B cell (primary cell): ENCODE measurements around the gene CDR2L. TPM values are rescaled to one million over a fixed set of nuclear protein-coding genes. Genes with fewer than 3 reads are reported as not detected.
"Not testable (repeated sequence)": the region's sequence is repeated elsewhere in the genome, so short reads cannot be mapped to it uniquely, and the experiment has no call there.

Source experiments
- ATAC-seq: fragments of 200-7000 bp; cut with Tn5 transposase; one replicate; pipeline ENCODE4 v1.10.0; 2021; ENCODE audit warnings: low read depth, mild to moderate bottlenecking, moderate number of reproducible peaks, moderate library complexity
- CTCF ChIA-PET: fragments of 350-600 bp; sonication (Branson Sonifier 250); formaldehyde crosslinking; loops from one replicate; lab custom pipeline; 2021; ENCODE audit warnings: antibody characterized with exemption, inconsistent platforms; lab: Charles Lee
- POLR2A ChIA-PET: fragments of 350-600 bp; sonication (Branson Sonifier 250); formaldehyde crosslinking; loops from one replicate; lab custom pipeline; 2021; ENCODE audit warnings: antibody characterized with exemption; lab: Charles Lee
- DNase-seq: peaks from one replicate; pipeline ENCODE4 v3.0.0; 2013
- H2AFZ ChIP-seq: 2 replicates; pipeline ENCODE4 v1.6.1; 2012; ENCODE audit warnings: mild to moderate bottlenecking, low read depth, low read length; ENCODE audit not compliant: insufficient read depth, poor library complexity, severe bottlenecking
- H3K27ac ChIP-seq, 2 donors: 1 replicate in 1 of 2; 2 replicates in 1 of 2; pipeline ENCODE4 v1.5.1; 2012 to 2013; ENCODE audit warnings: low read length in 2 of 2, mild to moderate bottlenecking in 2 of 2, moderate library complexity in 1 of 2
- H3K27me3 ChIP-seq, 4 experiments: fragments of 200-600 bp in 1 of 4; sonication (generic) in 1 of 4; replicated peaks in 1 of 4; 1 replicate in 2 of 4; 2 replicates in 2 of 4; pipeline versions ENCODE4 v1.6.1 to v1.7.0; 2013 to 2016; ENCODE audit warnings: low read length in 3 of 4, mild to moderate bottlenecking in 2 of 4, mixed read lengths in 1 of 4, moderate library complexity in 1 of 4; ENCODE audit not compliant: insufficient read depth in 4 of 4, control insufficient read depth in 3 of 4; ENCODE audit errors: control extremely low read depth in 1 of 4
- H3K36me3 ChIP-seq, 2 experiments: replicated peaks in 1 of 2; 1 replicate in 1 of 2; 2 replicates in 1 of 2; pipeline versions ENCODE4 v1.6.1 to v1.7.1; 2013; ENCODE audit warnings: low read length in 1 of 2; ENCODE audit not compliant: insufficient read depth in 2 of 2, control insufficient read depth in 1 of 2; ENCODE audit errors: control extremely low read depth in 1 of 2, extremely low read depth in 1 of 2
- H3K4me1 ChIP-seq, 2 donors: fragments of 200-600 bp in 1 of 2; sonication (generic) in 1 of 2; 1 replicate in 1 of 2; 2 replicates in 1 of 2; pipeline versions ENCODE4 v1.5.1 to v1.6.1; 2013 to 2017; ENCODE audit warnings: low read length in 2 of 2; ENCODE audit not compliant: control insufficient read depth in 2 of 2, insufficient read depth in 2 of 2
- H3K4me2 ChIP-seq: replicated peaks from 2 replicates; pipeline ENCODE3; 2012; ENCODE audit warnings: mild to moderate bottlenecking, low read depth, low read length; ENCODE audit not compliant: poor library complexity, severe bottlenecking
- H3K4me3 ChIP-seq, 5 experiments: fragments of 200-600 bp in 1 of 5; sonication (generic) in 1 of 5; 1 replicate in 3 of 5; 2 replicates in 2 of 5; pipeline versions ENCODE4 v1.5.1 to v1.7.0; 2011 to 2016; ENCODE audit warnings: low read length in 4 of 5, mild to moderate bottlenecking in 4 of 5, low read depth in 2 of 5, control low read depth in 1 of 5, moderate library complexity in 1 of 5; ENCODE audit not compliant: insufficient read depth in 1 of 5; ENCODE audit errors: control extremely low read depth in 1 of 5, extremely low read depth in 1 of 5
- H3K79me2 ChIP-seq: fragments of 200-600 bp; sonication (generic); one replicate; pipeline ENCODE4 v1.6.0; 2016; ENCODE audit warnings: low read length; ENCODE audit not compliant: control insufficient read depth, insufficient read depth
- H3K9ac ChIP-seq: fragments of 200-600 bp; sonication (generic); 2 replicates; pipeline ENCODE4 v1.6.1; 2017; ENCODE audit warnings: mild to moderate bottlenecking, low read length, moderate library complexity
- H3K9me3 ChIP-seq, 3 donors: one replicate each; pipeline versions ENCODE4 v1.6.1 to v1.7.1; 2013; ENCODE audit warnings: low read length in 2 of 3; ENCODE audit not compliant: control insufficient read depth in 2 of 3, insufficient read depth in 1 of 3; ENCODE audit errors: control extremely low read depth in 1 of 3
- H4K20me1 ChIP-seq: 2 replicates; pipeline ENCODE4 v1.6.0; 2012; ENCODE audit warnings: mild to moderate bottlenecking, low read length; ENCODE audit not compliant: insufficient read depth, control insufficient read depth, poor library complexity, severe bottlenecking
- H3K27ac Mint-ChIP-seq: one replicate; pipeline ENCODE4 v1.8.0; 2021; ENCODE audit warnings: mixed read lengths
- H3K27me3 Mint-ChIP-seq: one replicate; pipeline ENCODE4 v1.8.0; 2021; ENCODE audit warnings: mixed read lengths
- H3K4me1 Mint-ChIP-seq: one replicate; pipeline ENCODE4 v1.8.0; 2021; ENCODE audit warnings: mixed read lengths
- H3K4me3 Mint-ChIP-seq: one replicate; pipeline ENCODE4 v1.8.0; 2021; ENCODE audit warnings: mixed read lengths
- H3K9me3 Mint-ChIP-seq: one replicate; pipeline ENCODE4 v1.8.0; 2022; ENCODE audit warnings: mixed read lengths; ENCODE audit not compliant: insufficient read depth
- EZH2 ChIP-seq: IDR thresholded peaks from 2 replicates; pipeline ENCODE4 v1.6.1; 2012; ENCODE audit warnings: borderline replicate concordance, low read depth, mild to moderate bottlenecking, moderate library complexity, low read length; ENCODE audit not compliant: insufficient read depth, poor library complexity, severe bottlenecking
- WGBS: methylation state at CpG from one replicate; pipeline ENCODE4 v1.1.5; 2013; ENCODE audit warnings: missing lambda C conversion rate; ENCODE audit not compliant: insufficient coverage; 5-methylcytosine and 5-hydroxymethylcytosine counted together
- intact Hi-C: fragments of 100-400 bp; cut with micrococcal nuclease; formaldehyde crosslinking; loops from one replicate; pipeline ENCODE4 v1.10.0; 2022
- polyA plus RNA-seq: library from polyadenylated mRNA; depleted of rRNA; stranded (reverse); fragments of >200 nt; gene quantifications from 2 replicates; pipeline ENCODE4 v1.2.3, GENCODE V29; 2012
- total RNA-seq, 2 donors: library from RNA; stranded (reverse); fragments of 120-200 nt in 1 of 2; gene quantifications; 1 replicate in 1 of 2; 2 replicates in 1 of 2; pipeline versions ENCODE4 v1.2.3 to v1.2.4, GENCODE V29; 2013 to 2022
- TF ChIP-seq, protein P1 (sequence below): fragments of 200-600 bp; IDR thresholded peaks from one replicate; pipeline ENCODE4 v1.8.0; 2022; ENCODE audit warnings: antibody characterized with exemption, mild to moderate bottlenecking

The CDR2L gene
- total and polyA plus RNA-seq, 2 donors (not counting 1 experiment from before 2014, with no cell fraction given): 0.03 TPM; not detected in 1

GRCh38 chr17:75041656-75042280 is 54.3 kb downstream of the CDR2L start:
- Histone ChIP-seq H4K20me1 (peaks cover 4% of the 10 kb centered on the region), H3K9ac (no peak overlapping the region), H2AFZ (no peak overlapping the region), H3K9me3 (no peaks in the 10 kb centered on the region), H3K4me1 (peaks cover 3 to 6% of the 10 kb centered on the region in 2 donors), H3K36me3 (peaks cover 6 to 21% of the 10 kb centered on the region in 2 experiments), H3K79me2 (peaks cover 22% of the 10 kb centered on the region), H3K27ac (no peak overlapping the region), H3K4me2 (no peak overlapping the region), H3K4me3 (no peak overlapping the region), H3K27me3 (no peaks in the 10 kb centered on the region)
- POLR2A ChIA-PET: no interaction called here
- DNase-seq (no peak), ATAC-seq (no peak)
- 100% methylated on average over 8 of the region's 12 CpGs for WGBS
- Mint-ChIP-seq H3K4me1 (peaks cover 13% of the 10 kb centered on the region), H3K27ac (no peak overlapping the region), H3K27me3 (no peaks in the 10 kb centered on the region), H3K9me3 (no peaks in the 10 kb centered on the region), H3K4me3 (no peak overlapping the region)
- CTCF ChIA-PET: interaction anchor here (0.5 kb wide), 1 partner anchor 559 kb away, joined by 3 read pairs; no protein-coding TSS in a partner anchor
- intact Hi-C loops: loop anchor here (10.0 kb wide), 1 partner anchor 163 kb away; the partner anchor contains the start of gene NUP85
- no peak for TF ChIP-seq EZH2
- TF ChIP-seq, protein P1, sequence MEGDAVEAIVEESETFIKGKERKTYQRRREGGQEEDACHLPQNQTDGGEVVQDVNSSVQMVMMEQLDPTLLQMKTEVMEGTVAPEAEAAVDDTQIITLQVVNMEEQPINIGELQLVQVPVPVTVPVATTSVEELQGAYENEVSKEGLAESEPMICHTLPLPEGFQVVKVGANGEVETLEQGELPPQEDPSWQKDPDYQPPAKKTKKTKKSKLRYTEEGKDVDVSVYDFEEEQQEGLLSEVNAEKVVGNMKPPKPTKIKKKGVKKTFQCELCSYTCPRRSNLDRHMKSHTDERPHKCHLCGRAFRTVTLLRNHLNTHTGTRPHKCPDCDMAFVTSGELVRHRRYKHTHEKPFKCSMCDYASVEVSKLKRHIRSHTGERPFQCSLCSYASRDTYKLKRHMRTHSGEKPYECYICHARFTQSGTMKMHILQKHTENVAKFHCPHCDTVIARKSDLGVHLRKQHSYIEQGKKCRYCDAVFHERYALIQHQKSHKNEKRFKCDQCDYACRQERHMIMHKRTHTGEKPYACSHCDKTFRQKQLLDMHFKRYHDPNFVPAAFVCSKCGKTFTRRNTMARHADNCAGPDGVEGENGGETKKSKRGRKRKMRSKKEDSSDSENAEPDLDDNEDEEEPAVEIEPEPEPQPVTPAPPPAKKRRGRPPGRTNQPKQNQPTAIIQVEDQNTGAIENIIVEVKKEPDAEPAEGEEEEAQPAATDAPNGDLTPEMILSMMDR: no peak

GRCh38 chr17:75043789-75044188 is 56.4 kb downstream of the CDR2L start:
- H4K20me1 ChIP-seq, POLR2A ChIA-PET, DNase-seq, H2AFZ ChIP-seq, CTCF ChIA-PET, H3K4me2 ChIP-seq, H3K27me3 Mint-ChIP-seq, H3K4me3 ChIP-seq, H3K27ac ChIP-seq, H3K27me3 ChIP-seq, H3K9me3 ChIP-seq, H3K9me3 Mint-ChIP-seq, H3K4me3 Mint-ChIP-seq, ATAC-seq, H3K27ac Mint-ChIP-seq, H3K9ac ChIP-seq: not testable (repeated sequence)
- Histone ChIP-seq H3K36me3 (peaks cover 3 to 20% of the 10 kb centered on the region in 2 experiments), H3K4me1 (peaks cover 13 to 16% of the 10 kb centered on the region in 2 donors), H3K79me2 (peaks cover 29% of the 10 kb centered on the region)
- no CpG with 5 or more reads among the region's 5 CpGs for WGBS
- peaks cover 25% of the 10 kb centered on the region for H3K4me1 Mint-ChIP-seq
- intact Hi-C loops: loop anchor here (10.0 kb wide), 1 partner anchor 161 kb away; the partner anchor contains the start of gene NUP85
